Stomach (tissue), 4 donors: ENCODE data around the gene STARD7.

Experiments
- CTCF ChIP-seq, 7 experiments: fragments of 450-650 bp in 4 of 7; fragments of 200-600 bp in 3 of 7; sonication (generic) in 3 of 7; IDR thresholded peaks; one replicate each; pipeline ENCODE4 v1.5.1; 2016 to 2019; ENCODE audit warnings: antibody characterized with exemption in 7 of 7, control low read depth in 2 of 7, mild to moderate bottlenecking in 1 of 7
- EP300 ChIP-seq: sonication (generic); formaldehyde crosslinking; IDR thresholded peaks from one replicate; pipeline ENCODE4 v1.6.1; 2017; ENCODE audit warnings: antibody characterized with exemption
- POLR2A ChIP-seq, 4 donors: fragments of 450-650 bp; IDR thresholded peaks; one replicate each; pipeline ENCODE4 v1.6.1; 2016; ENCODE audit warnings: antibody characterized with exemption in 4 of 4, control low read depth in 2 of 4, mild to moderate bottlenecking in 1 of 4, moderate library complexity in 1 of 4
- POLR2AphosphoS5 ChIP-seq, 3 donors: sonication (generic); formaldehyde crosslinking; IDR thresholded peaks; one replicate each; pipeline ENCODE4 v1.6.1; 2016; ENCODE audit warnings: antibody characterized with exemption in 3 of 3

DNA sequence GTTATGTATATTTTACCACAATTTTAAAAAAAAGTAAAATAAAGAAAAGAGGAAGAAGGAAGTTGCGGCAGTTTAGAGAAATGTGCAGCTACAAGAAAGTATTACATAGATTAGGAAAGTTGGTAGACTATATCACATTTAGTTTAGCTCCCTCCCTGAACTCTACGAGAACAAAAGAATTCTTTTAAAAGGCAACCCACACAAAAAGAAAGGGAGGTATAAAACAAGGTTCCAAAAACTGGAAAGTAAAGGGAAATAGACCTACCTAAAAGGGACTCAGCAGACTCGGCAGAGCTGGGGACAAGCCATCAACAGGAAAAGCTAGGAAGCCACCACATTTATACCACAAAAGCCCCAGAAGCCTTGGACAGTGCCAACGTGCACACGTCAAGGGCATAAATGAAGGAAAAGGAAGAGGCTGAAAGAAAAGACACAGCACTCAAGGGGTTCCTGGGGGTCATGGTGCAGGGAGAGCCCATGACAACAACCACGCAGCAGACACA lies 48.0 kb upstream of the STARD7 start:
- TF ChIP-seq EP300 (no peak), CTCF (IDR thresholded peaks at IDR 0.05) (no peak), POLR2A (IDR thresholded peaks at IDR 0.05) (no peak), POLR2AphosphoS5 (IDR thresholded peaks at IDR 0.05) (no peak)
